K562 treated with DMSO at 1 percent for 48 hours (cell line): ENCODE data around the gene GPR75. TPM values are rescaled to one million over a fixed set of nuclear protein-coding genes. Genes with fewer than 3 reads are reported as not detected.

Experiments used
- total RNA-seq: library from RNA; unstranded; fragments of 300-600 nt; gene quantifications from 2 replicates; pipeline ENCODE4 v1.2.3, GENCODE V29; 2022; ENCODE audit warnings: low replicate concordance; ENCODE audit errors: extremely low read depth

Gene GPR75
- total RNA-seq: not detected in 2 replicates

GRCh38 chr2:53859206-53860181 is at the start of gene GPR75:
Gene GPR75, minus strand, starts transcription at chr2:53859967. Its CDS starts 5,211 bp downstream, at chr2:53854756.

Other genes starting within 250 kb of the GPR75 start
- gene CHAC2, start 92.2 kb downstream of the GPR75 start, total RNA-seq: not detected in 2 replicates
- gene ASB3, start 73.0 kb downstream of the GPR75 start, total RNA-seq: not detected in 2 replicates
- gene ERLEC1, start 72.9 kb downstream of the GPR75 start, total RNA-seq: not detected in 2 replicates
- gene PSME4, start 111.0 kb upstream of the GPR75 start, total RNA-seq: 211 TPM in 1 of 2 replicates, not detected in the other